ENCODE results near the gene ZNF318.

GRCh38 chr6:43331891-43332290 is 37.6 kb downstream of the ZNF318 start:
- TF ChIP-seq MAX (IDR thresholded peaks at IDR 0.05) (no peak), RAD21 (conservative IDR thresholded peaks at IDR 0.05 in 1 of 2, IDR thresholded peaks at IDR 0.05 in 1 of 2) (no peak), RCOR1 (IDR thresholded peaks at IDR 0.05; ENCODE audit: low read depth, low read length) (no peak), SREBF2 (IDR thresholded peaks at IDR 0.05) (no peak), SMC3 (IDR thresholded peaks at IDR 0.05) (no peak), HDAC2 (IDR thresholded peaks at IDR 0.05) (no peak), KDM5A (IDR thresholded peaks at IDR 0.05) (no peak), ZFP36 (IDR thresholded peaks at IDR 0.05; ENCODE audit: borderline replicate concordance, partially characterized antibody) (no peak), BHLHE40 (IDR thresholded peaks at IDR 0.05; ENCODE audit: low read depth, low read length) (no peak), NPAS2 (CRISPR knock-in tag; IDR thresholded peaks at IDR 0.05; ENCODE audit: borderline replicate concordance) (no peak)
- TF ChIP-seq, protein P1, sequence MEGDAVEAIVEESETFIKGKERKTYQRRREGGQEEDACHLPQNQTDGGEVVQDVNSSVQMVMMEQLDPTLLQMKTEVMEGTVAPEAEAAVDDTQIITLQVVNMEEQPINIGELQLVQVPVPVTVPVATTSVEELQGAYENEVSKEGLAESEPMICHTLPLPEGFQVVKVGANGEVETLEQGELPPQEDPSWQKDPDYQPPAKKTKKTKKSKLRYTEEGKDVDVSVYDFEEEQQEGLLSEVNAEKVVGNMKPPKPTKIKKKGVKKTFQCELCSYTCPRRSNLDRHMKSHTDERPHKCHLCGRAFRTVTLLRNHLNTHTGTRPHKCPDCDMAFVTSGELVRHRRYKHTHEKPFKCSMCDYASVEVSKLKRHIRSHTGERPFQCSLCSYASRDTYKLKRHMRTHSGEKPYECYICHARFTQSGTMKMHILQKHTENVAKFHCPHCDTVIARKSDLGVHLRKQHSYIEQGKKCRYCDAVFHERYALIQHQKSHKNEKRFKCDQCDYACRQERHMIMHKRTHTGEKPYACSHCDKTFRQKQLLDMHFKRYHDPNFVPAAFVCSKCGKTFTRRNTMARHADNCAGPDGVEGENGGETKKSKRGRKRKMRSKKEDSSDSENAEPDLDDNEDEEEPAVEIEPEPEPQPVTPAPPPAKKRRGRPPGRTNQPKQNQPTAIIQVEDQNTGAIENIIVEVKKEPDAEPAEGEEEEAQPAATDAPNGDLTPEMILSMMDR (IDR thresholded peaks at IDR 0.05) = no peak

All from A549 (cell line).